GM21528 (cell line): ENCODE data around the gene ATP6V0C.
"Not testable (repeated sequence)": the region's sequence is repeated elsewhere in the genome, so short reads cannot be mapped to it uniquely, and the experiment has no call there.

ENCODE experiments used
- ATAC-seq: cut with Tn5 transposase; IDR thresholded peaks from one replicate; pipeline ENCODE4 v1.9.1; 2021; ENCODE audit warnings: mild to moderate bottlenecking, moderate library complexity; ENCODE audit not compliant: unreplicated experiment, low FRiP score

The ATP6V0C gene

GRCh38 chr16:2473999-2474876 is 39.5 kb upstream of the ATP6V0C start:
- ATAC-seq, result no peak

- ATAC-seq, result no peak
Measured at GRCh38 chr16:2474877-2475412, 38.8 kb upstream of the ATP6V0C start, which contains the start of gene TBC1D24. TBC1D24 (plus strand) TSS chr16:2475127; CDS start chr16:2496149, 21,022 bp downstream.

- no peak for ATAC-seq
Measured at GRCh38 chr16:2475413-2476344, 38.1 kb upstream of the ATP6V0C start.

- ATAC-seq, result no peak
Measured at GRCh38 chr16:2476345-2476720, 37.4 kb upstream of the ATP6V0C start.

- no peak for ATAC-seq
Measured at GRCh38 chr16:2476741-2477140, 37.0 kb upstream of the ATP6V0C start.

GRCh38 chr16:2477327-2477726 is 36.4 kb upstream of the ATP6V0C start:
- no peak for ATAC-seq

GRCh38 chr16:2478279-2478678 is 35.5 kb upstream of the ATP6V0C start:
- ATAC-seq, result no peak

GRCh38 chr16:2479996-2480395 is 33.8 kb upstream of the ATP6V0C start:
- not testable (repeated sequence) for ATAC-seq

- ATAC-seq, result no peak
Measured at GRCh38 chr16:2480948-2481347, 32.8 kb upstream of the ATP6V0C start.

GRCh38 chr16:2481676-2482075 is 32.1 kb upstream of the ATP6V0C start:
- no peak for ATAC-seq

- no peak for ATAC-seq
Measured at GRCh38 chr16:2482249-2482648, 31.5 kb upstream of the ATP6V0C start.

GRCh38 chr16:2482708-2483534 is 30.8 kb upstream of the ATP6V0C start:
- ATAC-seq, result no peak

- ATAC-seq, result no peak
Measured at GRCh38 chr16:2483939-2484897, 29.5 kb upstream of the ATP6V0C start.

- no peak for ATAC-seq
Measured at GRCh38 chr16:2484898-2485508, 28.7 kb upstream of the ATP6V0C start.

- ATAC-seq, result no peak
Measured at GRCh38 chr16:2485811-2486507, 27.8 kb upstream of the ATP6V0C start.

- no peak for ATAC-seq
Measured at GRCh38 chr16:2486645-2487516, 26.9 kb upstream of the ATP6V0C start.

GRCh38 chr16:2487517-2487842 is 26.3 kb upstream of the ATP6V0C start:
- no peak for ATAC-seq
